GM12872 (cell line): Measurements from ENCODE around the gene TMEM132D.

Source experiments
- CTCF ChIP-seq: IDR thresholded peaks from 3 replicates; pipeline ENCODE4 v1.5.1; 2011; ENCODE audit warnings: low read depth, mild to moderate bottlenecking, low read length, moderate library complexity; ENCODE audit not compliant: insufficient read depth

The TMEM132D gene

DNA sequence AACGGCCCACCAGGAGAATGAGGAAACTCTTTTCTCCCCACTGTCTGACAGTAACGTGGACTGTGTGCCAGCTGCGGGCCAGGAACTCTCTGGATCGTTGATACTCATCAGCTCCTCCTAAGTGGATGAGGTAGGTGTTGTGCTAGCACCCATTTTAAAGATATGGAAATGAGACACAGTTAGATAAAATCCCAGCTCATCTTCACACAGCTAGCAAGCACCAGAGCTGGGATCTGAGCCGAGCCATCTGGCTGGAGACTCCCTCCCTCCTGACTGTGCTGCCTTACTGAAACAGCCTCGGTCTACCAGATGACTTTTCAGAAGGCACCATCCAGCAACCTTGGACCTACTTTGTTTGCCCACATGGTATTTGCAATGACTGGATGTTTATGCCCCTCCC lies 49.2 kb downstream of the TMEM132D start:
- no peak for TF ChIP-seq CTCF

DNA sequence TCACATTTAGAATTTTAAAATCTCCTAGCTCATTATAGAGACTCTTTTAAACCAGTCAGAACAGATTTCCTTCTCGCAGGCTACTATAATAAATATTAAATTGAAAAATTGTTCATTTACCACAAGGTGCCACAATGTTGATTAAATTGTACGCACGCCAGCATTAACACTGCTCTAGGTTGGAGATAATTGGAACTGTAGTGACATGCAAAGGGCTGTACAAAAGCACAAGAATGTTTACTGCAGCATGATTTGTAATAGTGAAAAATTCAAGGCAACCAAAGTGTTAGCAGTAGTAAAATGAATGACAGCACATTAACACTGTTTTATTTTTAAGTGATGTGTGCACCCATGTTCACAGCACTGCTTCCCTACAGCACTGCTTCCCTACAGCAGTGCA lies 52.5 kb downstream of the TMEM132D start:
- no peak for TF ChIP-seq CTCF

- TF ChIP-seq CTCF = no peak
Observed at GRCh38 chr12:129848876-129849275, 54.9 kb downstream of the TMEM132D start.

DNA sequence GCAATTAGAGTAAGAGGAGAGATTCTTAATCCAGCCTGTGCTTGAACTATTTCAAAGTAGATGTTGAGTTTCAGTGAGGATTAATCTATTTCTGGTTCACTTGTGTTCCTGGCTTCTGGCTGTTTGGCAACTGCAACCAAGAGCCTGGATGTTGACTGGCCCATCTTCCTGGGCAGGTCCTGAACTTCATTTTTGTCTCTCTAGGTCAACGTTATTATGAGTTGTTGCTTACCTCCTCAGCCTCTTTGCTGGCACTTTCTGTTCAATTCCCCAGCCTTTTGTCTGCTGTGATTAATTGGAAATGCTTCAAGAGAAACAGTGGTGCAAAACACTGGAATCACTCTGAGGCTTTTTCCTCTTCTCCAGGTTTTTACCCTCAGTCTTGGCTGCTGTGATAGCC lies 56.8 kb downstream of the TMEM132D start:
- TF ChIP-seq CTCF = no peak

- no peak for TF ChIP-seq CTCF
Observed at GRCh38 chr12:129844662-129845220, 59.1 kb downstream of the TMEM132D start.

- TF ChIP-seq CTCF = no peak
Observed at GRCh38 chr12:129841251-129841650, 62.6 kb downstream of the TMEM132D start.

DNA sequence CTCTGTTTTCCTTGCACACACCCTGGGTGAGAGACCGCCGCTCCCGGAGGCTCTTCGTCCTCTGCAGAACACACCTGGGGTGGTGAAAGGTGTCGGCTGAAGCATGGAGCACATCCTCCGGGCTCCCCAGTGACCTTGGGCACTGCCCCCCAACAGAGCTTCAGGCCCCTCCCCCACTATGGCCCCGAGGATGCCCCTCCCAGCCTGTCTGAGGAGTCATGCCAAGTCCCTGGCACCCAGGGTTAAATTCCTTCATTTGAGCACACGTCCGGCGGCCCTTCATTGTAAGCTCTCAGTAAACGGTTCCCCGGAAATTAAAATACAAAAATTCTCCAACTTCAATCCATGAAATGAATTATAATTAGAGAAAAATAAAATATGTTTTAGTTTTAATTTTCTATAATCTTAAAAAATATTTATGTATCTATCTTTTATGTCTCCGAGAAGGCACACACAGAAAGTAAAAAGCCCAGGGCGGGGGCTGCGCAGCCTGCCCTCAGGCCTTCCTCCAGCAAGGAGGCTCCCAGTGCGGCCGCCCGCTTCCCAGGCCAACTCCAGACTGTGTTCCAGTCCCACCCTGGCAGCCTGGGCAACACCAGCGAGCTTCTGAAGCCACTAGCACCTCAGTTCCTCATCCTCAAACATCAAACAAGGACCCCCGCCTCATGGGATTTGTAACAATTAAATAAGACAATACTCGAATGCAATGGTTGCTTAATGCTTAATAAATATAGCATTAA lies 63.5 kb downstream of the TMEM132D start:
- no peak for TF ChIP-seq CTCF
